HepG2 (cell line): ENCODE data around the gene CADPS. TPM values are rescaled to one million over a fixed set of nuclear protein-coding genes. Genes with fewer than 3 reads are reported as not detected.

Experiments used
- ATAC-seq: fragments of 200-7000 bp; cut with Tn5 transposase; 3 replicates; pipeline ENCODE4 v1.9.1; 2020; ENCODE audit warnings: mild to moderate bottlenecking, moderate library complexity
- BruUV-seq: library from RNA; stranded (reverse); fragments of 400-500 nt; replicated peaks from 2 replicates; lab custom pipeline; 2021; lab: Mats Ljungman, UMichigan
- CTCF ChIA-PET: fragments of 300-600 bp; formaldehyde crosslinking; extraction: SDS; loops from one replicate; lab custom pipeline; 2021; ENCODE audit warnings: low total read pairs, inconsistent platforms, low intra/inter-chr PET ratio; lab: Yijun Ruan, JAX
- POLR2A ChIA-PET: fragments of 350-600 bp; sonication (Branson Sonifier 250); formaldehyde crosslinking; loops from one replicate; lab custom pipeline; 2020; ENCODE audit warnings: antibody characterized with exemption, inconsistent platforms; lab: Yijun Ruan, JAX
- DNase-seq: peaks from one replicate; pipeline ENCODE4 v3.0.0-alpha.2; 2015; ENCODE audit warnings: low spot score
- FAIRE-seq: peaks from 3 replicates; lab custom pipeline; 2011; peaks lifted over from hg19 to GRCh38; lab: Jason Lieb, UNC
- H2AFZ ChIP-seq: one replicate; pipeline ENCODE4 v1.6.1; 2011; ENCODE audit warnings: low read length, inconsistent platforms
- H3K27ac ChIP-seq: fragments of 300-600 bp; 3 replicates; pipeline ENCODE4 v1.8.0; 2011; ENCODE audit warnings: mixed run types, mild to moderate bottlenecking, mixed read lengths, low read length, inconsistent platforms; ENCODE audit not compliant: insufficient read depth; ENCODE audit errors: extremely low read length
- H3K27me3 ChIP-seq, 2 experiments: fragments of 200-600 bp in 1 of 2; 2 replicates in 1 of 2; 3 replicates in 1 of 2; pipeline versions ENCODE4 v1.6.0 to v1.8.0; 2011; ENCODE audit warnings: low read length in 2 of 2, mild to moderate bottlenecking in 2 of 2, moderate library complexity in 2 of 2, inconsistent platforms in 1 of 2; ENCODE audit not compliant: insufficient read depth in 2 of 2, control insufficient read depth in 1 of 2
- H3K36me3 ChIP-seq, 2 experiments: fragments of 200-600 bp in 1 of 2; replicated peaks in 1 of 2; 2 replicates in 1 of 2; 3 replicates in 1 of 2; pipeline versions ENCODE4 v1.5.1 to v1.8.0; 2011; ENCODE audit warnings: low read length in 2 of 2, inconsistent platforms in 1 of 2; ENCODE audit not compliant: insufficient read depth in 2 of 2, control insufficient read depth in 1 of 2
- H3K4me1 ChIP-seq: 2 replicates; pipeline ENCODE4 v1.5.1; 2012; ENCODE audit warnings: low read length, inconsistent platforms; ENCODE audit not compliant: insufficient read depth
- H3K4me2 ChIP-seq: 2 replicates; pipeline ENCODE4 v1.6.0; 2011; ENCODE audit warnings: low read depth, low read length, inconsistent platforms
- H3K4me3 ChIP-seq, 3 experiments: fragments of 200-600 bp in 1 of 3; sonication (generic), shearing (Covaris generic) in 1 of 3; replicated peaks in 1 of 3; 2 replicates each; pipeline ENCODE4 v1.5.1; 2011 to 2016; ENCODE audit warnings: low read length in 3 of 3, inconsistent platforms in 2 of 3, low read depth in 2 of 3, mild to moderate bottlenecking in 2 of 3, control low read depth in 1 of 3, mixed read lengths in 1 of 3; ENCODE audit not compliant: insufficient read depth in 1 of 3
- H3K79me2 ChIP-seq: one replicate; pipeline ENCODE4 v1.6.1; 2011; ENCODE audit warnings: low read length, inconsistent platforms; ENCODE audit not compliant: insufficient read depth
- H3K9ac ChIP-seq: 2 replicates; pipeline ENCODE4 v1.6.0; 2011; ENCODE audit warnings: mild to moderate bottlenecking, low read depth, low read length, inconsistent platforms; ENCODE audit not compliant: insufficient read depth
- H3K9me3 ChIP-seq: 2 replicates; pipeline ENCODE4 v1.5.1; 2012; ENCODE audit warnings: mild to moderate bottlenecking, low read length
- H4K20me1 ChIP-seq: 2 replicates; pipeline ENCODE4 v1.6.0; 2011; ENCODE audit warnings: inconsistent platforms, mild to moderate bottlenecking, low read length, moderate library complexity; ENCODE audit not compliant: insufficient read depth
- MXI1 ChIP-seq: IDR thresholded peaks from 3 replicates; pipeline ENCODE4 v1.6.1; 2012; ENCODE audit warnings: low read depth, low read length, inconsistent platforms, borderline replicate concordance
- SKI ChIP-seq: fragments of 450-650 bp; IDR thresholded peaks from one replicate; pipeline ENCODE4 v1.6.1; 2018; ENCODE audit warnings: mild to moderate bottlenecking; ENCODE audit not compliant: partially characterized antibody
- ZNF343 ChIP-seq: sonication (generic); formaldehyde crosslinking; IDR thresholded peaks from 2 replicates; pipeline ENCODE4 v1.4.0; 2020; ENCODE audit warnings: mild to moderate bottlenecking, missing genetic modification reagents
- ZNF432 ChIP-seq: sonication (generic); formaldehyde crosslinking; IDR thresholded peaks from 2 replicates; pipeline ENCODE4 v1.5.0; 2020; ENCODE audit warnings: missing genetic modification reagents, mild to moderate bottlenecking, borderline replicate concordance
- WGBS: methylation state at CpG from one replicate; pipeline ENCODE4 v1.1.6; 2017; ENCODE audit warnings: low lambda C conversion rate; 5-methylcytosine and 5-hydroxymethylcytosine counted together
- in situ Hi-C: cut with HindIII; loops from 2 replicates; pipeline ENCODE4 v1.10.0; 2017; ENCODE audit warnings: low pct_unique_long_range_greater_than_20kb; ENCODE audit not compliant: extremely low pct_ligation_motif_present
- intact Hi-C: fragments of 100-400 bp; cut with micrococcal nuclease; formaldehyde crosslinking; loops from one replicate; pipeline ENCODE4 v1.10.0; 2022; ENCODE audit not compliant: unreplicated experiment
- polyA plus RNA-seq, 8 experiments: library from polyadenylated mRNA; depleted of rRNA in 3 of 8; stranded (reverse) in 7 of 8; unstranded in 1 of 8; fragments of >200 nt; fragmentation: Illumina TruSeq in 4 of 8; extraction: Trizol in 4 of 8; gene quantifications; 2 replicates each; pipeline versions ENCODE4 v1.2.1 to v1.2.3, GENCODE V29; 2011 to 2016; ENCODE audit warnings: low read depth in 4 of 8, missing spikeins in 1 of 8, mixed read lengths in 1 of 8; ENCODE audit not compliant: insufficient read depth in 1 of 8
- total RNA-seq, 5 experiments: library from RNA; depleted of rRNA; stranded (reverse); fragments of >200 nt; fragmentation: Illumina TruSeq; extraction: Trizol; gene quantifications; 2 replicates each; pipeline ENCODE4 v1.2.3, GENCODE V29; 2016; ENCODE audit warnings: low read depth in 1 of 5
- TF ChIP-seq, protein P1 (sequence below): sonication (generic); formaldehyde crosslinking; IDR thresholded peaks from 2 replicates; pipeline ENCODE4 v1.9.0; 2021; ENCODE audit warnings: mild to moderate bottlenecking, missing genetic modification reagents
- TF ChIP-seq, protein P2 (sequence below): sonication (generic); formaldehyde crosslinking; IDR thresholded peaks from 2 replicates; pipeline ENCODE4 v1.4.0; 2020; ENCODE audit warnings: missing genetic modification reagents
- TF ChIP-seq, protein P3 (sequence below): sonication (generic); formaldehyde crosslinking; IDR thresholded peaks from 2 replicates; pipeline ENCODE4 v1.5.1; 2020; ENCODE audit warnings: missing genetic modification reagents, mild to moderate bottlenecking, borderline replicate concordance

The CADPS gene
- total and polyA plus RNA-seq, 2 of the 13 experiments (the other 11 are each of a cell fraction or from before 2014, with no cell fraction given) = not detected

DNA sequence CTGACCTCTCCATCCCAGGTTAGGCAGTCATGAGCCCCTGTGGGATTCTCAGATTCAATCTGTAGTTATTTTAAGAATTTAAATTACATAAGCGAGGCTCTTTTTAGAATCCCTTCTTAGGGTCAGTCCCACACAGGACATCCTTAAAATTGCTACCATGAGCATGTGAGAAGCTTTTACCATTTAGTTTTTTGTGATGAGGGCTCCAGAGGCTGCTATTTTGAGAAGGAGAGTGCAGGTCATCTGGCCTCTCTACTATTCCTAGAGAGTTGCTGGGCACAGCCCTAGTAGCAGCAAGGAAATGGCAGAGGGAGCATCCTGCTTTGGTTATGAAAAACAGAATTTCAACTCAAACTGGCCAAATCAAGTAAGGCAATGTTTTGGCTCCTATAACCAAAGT lies 13.6 kb upstream of the CADPS start (continued):
- TF ChIP-seq, protein P1, sequence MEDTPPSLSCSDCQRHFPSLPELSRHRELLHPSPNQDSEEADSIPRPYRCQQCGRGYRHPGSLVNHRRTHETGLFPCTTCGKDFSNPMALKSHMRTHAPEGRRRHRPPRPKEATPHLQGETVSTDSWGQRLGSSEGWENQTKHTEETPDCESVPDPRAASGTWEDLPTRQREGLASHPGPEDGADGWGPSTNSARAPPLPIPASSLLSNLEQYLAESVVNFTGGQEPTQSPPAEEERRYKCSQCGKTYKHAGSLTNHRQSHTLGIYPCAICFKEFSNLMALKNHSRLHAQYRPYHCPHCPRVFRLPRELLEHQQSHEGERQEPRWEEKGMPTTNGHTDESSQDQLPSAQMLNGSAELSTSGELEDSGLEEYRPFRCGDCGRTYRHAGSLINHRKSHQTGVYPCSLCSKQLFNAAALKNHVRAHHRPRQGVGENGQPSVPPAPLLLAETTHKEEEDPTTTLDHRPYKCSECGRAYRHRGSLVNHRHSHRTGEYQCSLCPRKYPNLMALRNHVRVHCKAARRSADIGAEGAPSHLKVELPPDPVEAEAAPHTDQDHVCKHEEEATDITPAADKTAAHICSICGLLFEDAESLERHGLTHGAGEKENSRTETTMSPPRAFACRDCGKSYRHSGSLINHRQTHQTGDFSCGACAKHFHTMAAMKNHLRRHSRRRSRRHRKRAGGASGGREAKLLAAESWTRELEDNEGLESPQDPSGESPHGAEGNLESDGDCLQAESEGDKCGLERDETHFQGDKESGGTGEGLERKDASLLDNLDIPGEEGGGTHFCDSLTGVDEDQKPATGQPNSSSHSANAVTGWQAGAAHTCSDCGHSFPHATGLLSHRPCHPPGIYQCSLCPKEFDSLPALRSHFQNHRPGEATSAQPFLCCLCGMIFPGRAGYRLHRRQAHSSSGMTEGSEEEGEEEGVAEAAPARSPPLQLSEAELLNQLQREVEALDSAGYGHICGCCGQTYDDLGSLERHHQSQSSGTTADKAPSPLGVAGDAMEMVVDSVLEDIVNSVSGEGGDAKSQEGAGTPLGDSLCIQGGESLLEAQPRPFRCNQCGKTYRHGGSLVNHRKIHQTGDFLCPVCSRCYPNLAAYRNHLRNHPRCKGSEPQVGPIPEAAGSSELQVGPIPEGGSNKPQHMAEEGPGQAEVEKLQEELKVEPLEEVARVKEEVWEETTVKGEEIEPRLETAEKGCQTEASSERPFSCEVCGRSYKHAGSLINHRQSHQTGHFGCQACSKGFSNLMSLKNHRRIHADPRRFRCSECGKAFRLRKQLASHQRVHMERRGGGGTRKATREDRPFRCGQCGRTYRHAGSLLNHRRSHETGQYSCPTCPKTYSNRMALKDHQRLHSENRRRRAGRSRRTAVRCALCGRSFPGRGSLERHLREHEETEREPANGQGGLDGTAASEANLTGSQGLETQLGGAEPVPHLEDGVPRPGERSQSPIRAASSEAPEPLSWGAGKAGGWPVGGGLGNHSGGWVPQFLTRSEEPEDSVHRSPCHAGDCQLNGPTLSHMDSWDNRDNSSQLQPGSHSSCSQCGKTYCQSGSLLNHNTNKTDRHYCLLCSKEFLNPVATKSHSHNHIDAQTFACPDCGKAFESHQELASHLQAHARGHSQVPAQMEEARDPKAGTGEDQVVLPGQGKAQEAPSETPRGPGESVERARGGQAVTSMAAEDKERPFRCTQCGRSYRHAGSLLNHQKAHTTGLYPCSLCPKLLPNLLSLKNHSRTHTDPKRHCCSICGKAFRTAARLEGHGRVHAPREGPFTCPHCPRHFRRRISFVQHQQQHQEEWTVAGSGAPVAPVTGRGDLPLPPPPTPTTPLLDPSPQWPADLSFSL (CRISPR knock-in tag) = no peak
- no peak for TF ChIP-seq ZNF432
- TF ChIP-seq MXI1 = no peak
- TF ChIP-seq ZNF343 = no peak
- TF ChIP-seq, all 625 proteins: peak for 0

DNA sequence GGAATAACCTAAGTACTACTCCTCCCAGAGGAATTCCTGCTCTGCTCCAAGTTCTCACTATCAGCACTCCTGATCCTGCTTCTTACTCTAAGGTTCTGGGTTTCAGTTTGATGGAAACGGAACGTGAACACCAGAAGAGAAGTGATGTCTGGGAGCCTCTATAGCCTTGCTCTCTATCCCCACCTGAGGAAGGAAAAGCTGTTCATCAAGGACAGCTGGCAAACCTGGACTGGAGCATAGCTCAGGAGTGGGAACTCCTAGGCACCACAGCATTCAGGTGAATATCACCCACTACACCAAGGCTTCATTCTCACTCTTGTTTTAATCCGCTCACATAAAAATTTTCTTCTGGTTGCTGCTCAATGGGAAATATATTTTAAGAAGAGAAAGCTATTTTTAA lies 13.0 kb upstream of the CADPS start:
- Histone ChIP-seq H3K9me3 (no peaks in the 10 kb centered on the region), H3K4me1 (no peaks in the 10 kb centered on the region), H3K4me3 (no peak overlapping the region), H2AFZ (no peak overlapping the region), H3K9ac (no peak overlapping the region), H3K4me2 (no peak overlapping the region), H3K36me3 (no peaks in the 10 kb centered on the region), H3K27me3 (no peaks in the 10 kb centered on the region), H4K20me1 (no peaks in the 10 kb centered on the region), H3K79me2 (no peaks in the 10 kb centered on the region), H3K27ac (no peak overlapping the region)
- CTCF ChIA-PET = no interaction called here
- no TSS peak for BruUV-seq
- POLR2A ChIA-PET = no interaction called here
- in situ Hi-C loops (no loop called here), intact Hi-C loops (no loop called here)
- WGBS = 1% methylated on average over 3 of the region's 3 CpGs
- no peak for TF ChIP-seq SKI
- TF ChIP-seq, protein P2, sequence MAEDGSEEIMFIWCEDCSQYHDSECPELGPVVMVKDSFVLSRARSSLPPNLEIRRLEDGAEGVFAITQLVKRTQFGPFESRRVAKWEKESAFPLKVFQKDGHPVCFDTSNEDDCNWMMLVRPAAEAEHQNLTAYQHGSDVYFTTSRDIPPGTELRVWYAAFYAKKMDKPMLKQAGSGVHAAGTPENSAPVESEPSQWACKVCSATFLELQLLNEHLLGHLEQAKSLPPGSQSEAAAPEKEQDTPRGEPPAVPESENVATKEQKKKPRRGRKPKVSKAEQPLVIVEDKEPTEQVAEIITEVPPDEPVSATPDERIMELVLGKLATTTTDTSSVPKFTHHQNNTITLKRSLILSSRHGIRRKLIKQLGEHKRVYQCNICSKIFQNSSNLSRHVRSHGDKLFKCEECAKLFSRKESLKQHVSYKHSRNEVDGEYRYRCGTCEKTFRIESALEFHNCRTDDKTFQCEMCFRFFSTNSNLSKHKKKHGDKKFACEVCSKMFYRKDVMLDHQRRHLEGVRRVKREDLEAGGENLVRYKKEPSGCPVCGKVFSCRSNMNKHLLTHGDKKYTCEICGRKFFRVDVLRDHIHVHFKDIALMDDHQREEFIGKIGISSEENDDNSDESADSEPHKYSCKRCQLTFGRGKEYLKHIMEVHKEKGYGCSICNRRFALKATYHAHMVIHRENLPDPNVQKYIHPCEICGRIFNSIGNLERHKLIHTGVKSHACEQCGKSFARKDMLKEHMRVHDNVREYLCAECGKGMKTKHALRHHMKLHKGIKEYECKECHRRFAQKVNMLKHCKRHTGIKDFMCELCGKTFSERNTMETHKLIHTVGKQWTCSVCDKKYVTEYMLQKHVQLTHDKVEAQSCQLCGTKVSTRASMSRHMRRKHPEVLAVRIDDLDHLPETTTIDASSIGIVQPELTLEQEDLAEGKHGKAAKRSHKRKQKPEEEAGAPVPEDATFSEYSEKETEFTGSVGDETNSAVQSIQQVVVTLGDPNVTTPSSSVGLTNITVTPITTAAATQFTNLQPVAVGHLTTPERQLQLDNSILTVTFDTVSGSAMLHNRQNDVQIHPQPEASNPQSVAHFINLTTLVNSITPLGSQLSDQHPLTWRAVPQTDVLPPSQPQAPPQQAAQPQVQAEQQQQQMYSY (CRISPR knock-in tag) = peak; percentile 95
- TF ChIP-seq, protein P3, sequence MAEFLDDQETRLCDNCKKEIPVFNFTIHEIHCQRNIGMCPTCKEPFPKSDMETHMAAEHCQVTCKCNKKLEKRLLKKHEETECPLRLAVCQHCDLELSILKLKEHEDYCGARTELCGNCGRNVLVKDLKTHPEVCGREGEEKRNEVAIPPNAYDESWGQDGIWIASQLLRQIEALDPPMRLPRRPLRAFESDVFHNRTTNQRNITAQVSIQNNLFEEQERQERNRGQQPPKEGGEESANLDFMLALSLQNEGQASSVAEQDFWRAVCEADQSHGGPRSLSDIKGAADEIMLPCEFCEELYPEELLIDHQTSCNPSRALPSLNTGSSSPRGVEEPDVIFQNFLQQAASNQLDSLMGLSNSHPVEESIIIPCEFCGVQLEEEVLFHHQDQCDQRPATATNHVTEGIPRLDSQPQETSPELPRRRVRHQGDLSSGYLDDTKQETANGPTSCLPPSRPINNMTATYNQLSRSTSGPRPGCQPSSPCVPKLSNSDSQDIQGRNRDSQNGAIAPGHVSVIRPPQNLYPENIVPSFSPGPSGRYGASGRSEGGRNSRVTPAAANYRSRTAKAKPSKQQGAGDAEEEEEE (CRISPR knock-in tag) = no peak
- no peak for FAIRE-seq
- DNase-seq = no peak
- ATAC-seq = no peak
